NK-92 (cell line): ENCODE results near the gene XPOT.

ENCODE experiments used
- DNase-seq: peaks from one replicate; lab custom pipeline; 2025; ENCODE audit not compliant: unreplicated experiment; lab: John Stamatoyannopoulos, UW

Gene XPOT

DNA sequence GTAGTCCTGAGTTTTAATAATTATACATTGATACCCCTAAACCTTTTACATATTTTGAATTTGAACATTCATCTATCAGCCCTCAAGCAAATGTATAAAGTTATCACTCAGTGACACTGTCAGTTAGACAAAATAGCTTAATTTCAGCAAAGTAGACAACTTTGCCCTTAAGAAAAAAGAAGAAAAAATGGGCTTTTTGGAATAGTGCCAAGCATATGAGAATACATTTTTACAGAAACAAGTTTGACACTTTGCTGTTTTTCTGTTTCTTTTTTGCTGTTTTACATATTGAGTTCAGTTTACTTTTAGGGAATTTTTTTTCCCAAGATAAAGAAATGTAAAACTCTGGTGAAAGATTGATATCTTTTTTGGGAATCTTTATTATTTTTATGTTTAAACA, 62.0 kb downstream of the XPOT start:
- DNase-seq, result no peak

GRCh38 chr12:64468966-64469365, 64.8 kb downstream of the XPOT start:
- no peak for DNase-seq

- no peak for DNase-seq
Measured at GRCh38 chr12:64469455-64470142, 65.4 kb downstream of the XPOT start.

DNA sequence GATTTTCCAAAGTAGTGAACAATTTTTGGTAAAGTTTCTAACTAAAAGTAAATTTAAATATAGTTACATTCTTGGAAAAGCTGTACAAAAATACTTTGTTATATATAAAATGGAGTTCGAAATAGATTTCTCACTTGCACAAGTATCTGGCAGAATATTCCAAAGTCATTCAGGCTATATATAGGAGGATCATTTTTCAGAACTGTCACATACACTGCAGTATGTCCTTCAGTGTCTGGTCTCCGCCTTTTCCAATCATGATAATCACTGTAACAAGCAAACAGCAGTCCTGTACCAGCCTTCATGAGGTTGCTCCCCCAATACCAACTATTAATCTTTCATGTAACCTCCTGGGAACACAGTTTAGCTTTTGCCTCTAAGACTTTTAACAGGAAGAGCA, 66.3 kb downstream of the XPOT start:
- DNase-seq, result no peak

DNA sequence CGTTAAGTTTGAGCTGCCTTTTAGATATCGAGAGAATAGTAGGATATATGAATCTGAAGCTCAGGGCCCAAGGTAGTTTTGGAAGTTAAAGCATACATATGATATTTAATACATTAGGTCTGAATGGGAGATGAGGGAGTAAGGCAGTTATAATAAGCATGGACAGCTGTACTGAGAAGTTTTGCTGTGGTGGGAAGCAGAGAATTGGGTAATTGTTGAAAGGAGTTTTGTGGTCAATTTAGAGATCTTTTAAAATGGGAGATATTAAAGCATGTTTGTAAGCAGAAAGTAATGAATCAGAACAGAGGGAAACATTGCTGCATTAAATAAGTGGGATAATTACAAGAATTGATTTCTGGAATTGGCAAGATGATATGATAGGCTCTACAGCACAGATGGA, 69.0 kb downstream of the XPOT start:
- no peak for DNase-seq

DNA sequence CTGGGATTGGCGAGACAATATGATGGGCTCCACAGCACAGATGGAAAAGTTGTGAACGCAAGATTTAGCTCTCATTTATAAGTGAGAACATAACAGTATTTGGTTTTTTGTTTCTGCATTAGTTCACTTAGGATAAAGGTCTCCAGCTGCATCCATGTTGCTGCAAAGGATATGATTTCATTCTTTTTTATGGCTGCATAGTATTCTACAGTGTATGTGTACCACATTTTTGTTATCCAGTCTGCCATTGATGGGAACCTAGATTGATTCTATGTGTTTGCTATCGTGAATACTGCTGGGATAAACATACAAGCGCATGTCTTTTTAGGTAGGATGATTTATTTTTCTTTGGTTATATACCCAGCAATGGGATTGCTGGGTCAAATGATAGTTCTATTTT, 71.3 kb downstream of the XPOT start:
- DNase-seq, result no peak

DNA sequence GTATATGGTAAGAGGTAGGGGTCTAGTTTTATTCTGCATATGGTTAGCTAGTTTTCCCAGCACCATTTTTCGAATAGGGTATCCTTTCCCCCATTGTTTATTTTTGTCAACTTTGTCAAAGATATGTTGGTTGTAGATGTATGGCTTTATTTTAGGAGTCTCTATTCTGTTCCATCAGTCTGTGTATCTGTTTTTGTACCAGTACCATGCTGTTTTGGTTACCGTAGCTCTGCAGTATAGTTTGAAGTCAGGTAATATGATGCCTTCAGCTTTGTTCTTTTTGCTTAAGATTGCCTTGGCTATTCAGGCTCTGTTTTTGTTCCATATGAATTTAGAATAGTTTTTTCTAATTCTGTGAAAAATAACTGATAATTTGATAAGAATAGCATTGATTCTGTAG, 72.7 kb downstream of the XPOT start:
- DNase-seq, result no peak

DNA sequence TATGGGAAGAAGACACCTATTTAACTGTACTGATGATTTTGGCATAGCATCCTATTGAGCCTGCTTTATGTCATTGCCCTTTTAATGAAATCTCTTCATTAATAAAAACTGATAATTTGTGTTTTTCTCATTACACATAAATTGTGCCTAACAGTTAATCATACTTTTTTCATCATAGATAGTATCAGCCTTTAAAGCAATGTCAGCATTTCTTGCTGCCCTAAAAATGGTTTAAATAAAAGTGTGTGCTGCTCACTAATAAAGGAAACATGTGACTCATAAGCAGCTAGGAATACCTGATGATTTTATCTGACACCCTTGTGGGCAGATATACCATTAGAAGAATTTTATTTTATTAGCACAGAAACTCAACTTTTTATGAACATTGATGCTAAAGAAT, 74.5 kb downstream of the XPOT start:
- no peak for DNase-seq

GRCh38 chr12:64480148-64480547, 76.0 kb downstream of the XPOT start:
- no peak for DNase-seq

- DNase-seq, result no peak
Measured at GRCh38 chr12:64486657-64487056, 82.5 kb downstream of the XPOT start.

GRCh38 chr12:64491718-64492117, 87.5 kb downstream of the XPOT start:
- DNase-seq, result no peak

GRCh38 chr12:64493513-64493912, 89.3 kb downstream of the XPOT start:
- DNase-seq, result no peak

DNA sequence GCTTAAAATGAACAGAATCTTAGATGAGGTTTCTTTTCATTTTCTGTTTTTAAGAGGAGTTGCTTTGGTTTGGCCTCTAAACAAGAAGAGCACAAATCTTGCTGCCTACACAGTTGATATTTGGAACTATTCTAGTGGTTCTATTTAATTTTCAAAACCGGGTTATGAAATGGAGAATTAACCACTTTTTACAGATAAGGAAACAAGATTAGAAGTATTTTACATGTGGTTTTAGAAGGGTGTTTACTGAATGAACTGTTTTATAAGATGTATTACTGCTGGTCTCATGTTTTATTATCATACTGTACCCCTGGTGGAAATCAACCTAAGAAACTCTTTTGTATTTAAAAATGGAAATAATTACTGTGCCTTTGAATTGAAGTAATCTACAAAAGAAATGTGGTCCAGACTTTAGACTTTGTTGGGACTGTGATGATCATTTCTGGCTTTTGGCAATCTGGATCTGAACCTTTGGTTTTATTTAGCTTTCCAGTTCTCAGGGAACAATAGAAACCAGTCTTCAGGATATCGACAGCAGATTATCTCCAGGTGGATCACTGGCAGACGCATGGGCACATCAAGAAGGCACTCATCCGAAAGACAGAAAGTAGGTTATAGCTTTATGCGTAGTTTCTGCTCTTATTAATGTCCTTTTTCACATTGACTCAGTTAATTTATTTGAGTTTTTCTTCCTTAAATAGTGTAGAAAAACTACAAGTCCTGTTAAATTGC, 91.0 kb downstream of the XPOT start:
- no peak for DNase-seq

DNA sequence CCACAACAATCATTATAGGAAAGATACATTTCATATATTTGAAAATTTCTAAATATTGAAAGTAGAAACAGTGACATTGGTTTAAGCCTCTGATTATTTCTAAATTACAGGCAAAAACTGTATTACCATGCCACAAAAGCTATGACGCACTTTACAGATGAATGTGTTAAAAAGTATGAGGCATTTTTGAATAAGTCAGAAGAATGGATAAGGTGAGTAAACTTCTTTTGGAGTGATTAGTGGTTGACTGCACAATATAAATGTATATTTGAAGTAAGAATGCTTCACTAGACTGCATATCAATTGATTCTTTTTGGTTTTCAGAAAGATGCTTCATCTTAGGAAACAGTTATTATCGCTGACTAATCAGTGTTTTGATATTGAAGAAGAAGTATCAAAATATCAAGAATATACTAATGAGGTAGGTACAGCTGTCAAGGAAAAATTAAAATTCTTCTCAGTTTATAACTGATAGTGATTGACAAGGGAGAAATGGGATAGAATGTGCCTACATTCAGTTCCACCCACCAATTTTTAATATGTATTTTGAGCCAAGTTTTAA, 92.7 kb downstream of the XPOT start:
- DNase-seq, result no peak

- DNase-seq, result no peak
Measured at GRCh38 chr12:64497484-64497883, 93.3 kb downstream of the XPOT start.

DNA sequence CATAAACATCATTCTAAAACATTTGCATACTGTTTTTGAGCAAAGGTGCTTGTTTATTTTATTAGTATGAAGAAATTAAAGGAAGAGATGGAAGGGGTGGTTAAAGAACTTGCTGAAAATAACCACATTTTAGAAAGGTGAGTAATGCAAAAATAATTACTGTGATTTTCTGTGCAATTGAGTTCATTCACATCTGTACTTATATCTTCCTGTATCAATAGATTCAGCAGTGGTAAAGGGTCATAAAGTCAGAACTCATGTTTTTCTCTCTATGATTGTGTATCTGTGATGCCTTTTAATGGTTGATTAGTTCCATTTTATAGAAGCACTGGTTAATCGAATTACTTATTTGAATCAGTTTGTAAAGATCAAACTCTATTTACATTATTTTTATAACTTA, 93.7 kb downstream of the XPOT start:
- DNase-seq, result no peak

DNA sequence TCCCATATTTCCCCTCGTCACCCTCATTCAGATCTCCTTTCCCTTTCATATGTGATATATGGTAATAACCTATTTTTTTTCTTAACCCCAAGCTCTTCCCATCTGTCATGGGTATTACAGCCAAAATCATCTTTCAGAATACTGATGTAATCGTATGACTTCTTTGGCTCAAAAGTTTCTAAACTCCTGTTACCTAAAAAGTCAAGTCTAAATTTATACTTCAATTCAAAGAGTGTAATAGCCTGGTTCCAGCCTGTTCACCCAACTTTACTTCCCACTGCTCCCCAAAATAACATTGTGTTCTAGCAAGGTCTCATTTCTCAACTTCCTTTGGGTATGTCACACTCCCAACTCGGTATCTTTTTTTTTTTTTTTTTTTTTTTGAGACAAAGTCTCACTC, 96.2 kb downstream of the XPOT start:
- no peak for DNase-seq
